GM18858 (cell line): ENCODE data around the gene FBXO48.
A peak's percentile ranks its signal among the peaks of the same experiment; 100 is the strongest.
"Not testable (repeated sequence)": the region's sequence is repeated elsewhere in the genome, so short reads cannot be mapped to it uniquely, and the experiment has no call there.

ENCODE experiments used
- ATAC-seq: cut with Tn5 transposase; IDR thresholded peaks from one replicate; pipeline ENCODE4 v1.9.1; 2021; ENCODE audit not compliant: unreplicated experiment

FBXO48 gene

DNA sequence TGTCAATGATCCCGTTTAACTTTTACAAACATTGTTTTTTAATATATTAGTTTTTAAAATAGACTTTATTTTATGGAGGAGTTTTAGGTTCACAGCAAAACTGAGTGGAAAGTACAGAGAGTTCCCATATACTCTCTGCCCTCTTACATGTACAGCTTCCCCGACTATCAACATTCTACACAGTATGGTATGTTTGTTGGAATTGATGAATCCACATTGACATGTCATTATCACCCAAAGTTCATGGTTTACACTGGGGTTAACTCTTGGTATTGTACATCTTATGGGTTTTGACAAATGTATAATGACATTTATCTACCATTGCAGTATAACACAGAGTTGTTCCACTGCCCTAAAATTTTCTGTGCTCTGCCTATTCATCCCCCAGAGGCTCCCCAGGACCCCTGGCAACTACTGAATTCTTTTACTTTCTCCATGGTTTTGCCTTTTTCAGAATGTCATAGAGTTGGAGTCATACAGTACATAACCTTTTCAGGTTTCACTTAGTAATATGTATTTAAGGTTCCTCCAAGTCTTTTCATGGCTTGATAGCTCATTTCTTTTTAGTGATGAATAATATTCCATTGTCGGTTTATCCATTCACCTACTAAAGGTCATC lies 5.8 kb upstream of the FBXO48 start:
- ATAC-seq, result no peak

DNA sequence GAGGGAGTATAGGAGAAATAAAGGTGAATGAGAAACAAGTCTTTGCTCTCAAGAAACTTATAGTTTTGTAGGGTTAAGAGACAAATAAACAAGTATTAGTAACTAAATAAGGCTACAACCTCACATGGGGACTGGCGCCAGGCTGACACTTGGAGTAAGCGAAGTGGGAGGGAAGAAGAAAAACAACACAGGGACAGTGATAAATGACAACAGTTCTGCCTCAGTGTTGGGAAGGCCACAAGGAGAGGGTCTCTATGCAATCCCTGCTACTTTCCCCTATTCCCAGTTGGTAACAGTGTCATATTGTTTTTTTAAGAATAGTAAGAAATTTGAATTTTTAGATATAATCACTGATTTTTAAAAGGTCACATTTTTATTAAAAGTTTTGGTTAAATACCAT lies 4.3 kb upstream of the FBXO48 start:
- ATAC-seq, result no peak

DNA sequence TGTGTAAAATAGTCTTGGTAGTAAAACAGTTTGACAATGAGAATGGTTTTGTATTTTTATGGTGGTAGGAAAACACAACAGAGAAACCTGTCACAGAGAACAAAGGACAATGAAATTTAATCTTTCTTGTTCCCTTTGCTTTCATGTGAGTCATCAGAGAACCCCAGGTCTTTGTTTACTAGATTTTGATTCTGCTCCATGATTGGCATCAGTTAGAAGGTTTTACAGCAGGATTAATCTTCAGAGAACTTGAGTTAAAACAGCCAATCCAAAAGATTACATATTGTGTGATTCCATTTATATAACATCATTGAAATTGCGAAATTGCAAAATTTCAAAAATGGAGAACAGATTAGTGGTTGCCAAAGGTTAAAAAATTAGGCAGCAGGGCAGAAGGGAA lies 2.8 kb upstream of the FBXO48 start:
- ATAC-seq, result no peak

DNA sequence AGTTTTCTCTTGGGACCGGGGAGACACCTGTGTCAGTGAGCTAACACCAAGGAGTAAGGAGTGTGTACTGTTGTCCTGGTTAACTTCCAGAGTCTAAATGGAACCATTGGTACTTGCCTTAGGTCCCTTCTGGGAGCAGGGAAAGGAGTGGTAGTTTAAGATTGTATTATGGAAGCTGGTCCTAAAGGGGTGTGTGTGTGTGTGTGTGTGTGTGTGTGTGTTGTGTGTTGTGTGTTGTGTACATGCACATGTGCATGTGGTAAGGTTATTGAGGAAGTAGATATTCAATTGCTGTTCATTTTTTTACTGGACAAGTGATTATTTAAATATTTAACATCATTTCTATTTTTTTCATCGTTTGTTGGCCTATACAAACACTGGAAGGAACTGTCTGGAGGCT lies 1.7 kb upstream of the FBXO48 start:
- ATAC-seq, result no peak

DNA sequence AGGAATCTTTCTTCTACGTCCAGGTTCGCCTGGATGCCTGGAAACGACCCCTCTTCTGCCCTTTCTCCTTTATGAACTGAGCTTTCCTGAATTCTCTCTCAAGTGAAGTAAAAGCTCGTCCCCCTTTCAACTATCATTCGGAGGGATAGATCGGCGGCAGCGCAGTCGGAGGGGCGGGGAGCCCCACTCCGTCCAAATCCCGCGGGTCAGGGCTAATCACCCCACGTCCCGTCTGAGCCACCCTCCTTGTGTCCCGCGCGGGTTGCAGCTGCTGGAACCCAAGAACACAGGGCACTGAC lies 367 bp downstream of the FBXO48 start:
- no peak for ATAC-seq

DNA sequence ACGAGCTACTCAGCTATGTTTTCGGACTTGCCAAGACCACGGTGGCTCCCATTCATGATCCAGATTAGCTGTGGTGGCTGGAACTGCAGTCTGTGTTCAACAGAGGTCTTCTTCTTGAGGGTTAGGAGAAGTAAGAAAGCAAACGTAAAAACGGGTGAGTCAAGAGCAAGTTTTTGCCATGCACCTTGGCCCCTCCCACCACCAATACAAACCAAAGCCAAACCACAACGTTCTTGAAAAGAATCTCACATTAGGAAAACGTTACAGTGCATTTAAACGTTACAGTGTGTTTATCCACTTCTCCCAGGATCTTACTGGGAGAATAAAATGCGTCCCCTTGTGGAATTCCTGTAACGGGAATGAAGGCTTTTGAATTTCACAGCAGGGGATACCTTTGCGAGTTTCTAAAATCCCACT lies 725 bp downstream of the FBXO48 start:
- ATAC-seq, result no peak

DNA sequence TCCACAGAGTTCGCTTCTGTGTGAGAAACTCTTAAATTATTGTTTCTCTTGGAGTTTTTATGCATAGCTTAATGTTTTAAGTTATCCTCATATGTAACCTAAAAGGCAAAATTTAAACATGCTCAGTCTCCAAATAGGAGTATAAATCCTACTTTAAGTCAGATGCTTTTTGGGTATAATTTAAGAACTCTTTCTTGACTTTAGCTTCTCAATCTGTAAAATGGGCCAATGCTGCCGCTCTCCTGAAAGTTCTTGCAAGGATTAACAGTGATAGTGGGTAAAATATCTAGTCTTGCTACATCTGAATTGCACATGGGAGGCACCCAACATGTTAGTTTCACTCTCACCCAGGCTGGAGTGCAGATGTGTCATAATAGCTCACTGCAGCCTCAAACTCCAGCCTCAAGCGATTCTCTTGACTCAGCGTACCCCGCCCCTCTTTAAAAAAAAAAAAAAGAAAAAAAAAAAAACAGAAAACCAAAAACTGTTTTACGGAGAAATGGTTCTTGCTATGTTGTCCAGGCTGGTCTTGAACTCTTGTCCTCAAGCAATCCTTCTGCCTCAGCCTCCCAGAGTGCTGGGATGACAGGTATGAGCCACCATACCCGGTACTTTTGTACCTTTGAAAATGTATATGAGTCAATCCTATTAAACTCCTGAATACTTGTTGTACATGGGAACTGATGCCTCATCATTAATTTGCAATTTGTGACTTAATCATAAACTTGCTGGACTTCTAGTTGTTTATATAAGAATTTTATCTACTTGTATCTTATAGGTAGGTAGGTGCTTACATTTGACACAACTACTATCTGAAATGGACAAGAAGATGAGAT lies 1.8 kb downstream of the FBXO48 start:
- no peak for ATAC-seq

DNA sequence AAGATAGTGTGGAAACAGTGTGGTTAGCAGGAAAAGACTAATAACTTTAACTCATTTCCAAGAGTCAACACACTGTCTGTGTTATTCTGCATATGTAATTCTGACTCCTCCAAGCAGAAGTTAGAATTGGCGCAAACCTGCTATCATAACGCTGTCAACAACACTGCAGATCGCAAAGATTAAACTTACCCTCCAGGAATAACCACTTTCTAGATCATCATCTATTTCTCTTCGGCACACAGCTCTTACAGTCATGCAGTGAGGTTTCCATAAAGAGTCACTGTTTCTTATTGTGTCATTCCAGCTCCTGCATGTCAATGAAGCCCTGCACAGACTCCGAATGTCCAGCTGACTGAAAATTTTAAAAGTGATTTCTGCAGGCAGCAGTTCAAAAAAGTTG lies 2.4 kb downstream of the FBXO48 start:
- no peak for ATAC-seq

DNA sequence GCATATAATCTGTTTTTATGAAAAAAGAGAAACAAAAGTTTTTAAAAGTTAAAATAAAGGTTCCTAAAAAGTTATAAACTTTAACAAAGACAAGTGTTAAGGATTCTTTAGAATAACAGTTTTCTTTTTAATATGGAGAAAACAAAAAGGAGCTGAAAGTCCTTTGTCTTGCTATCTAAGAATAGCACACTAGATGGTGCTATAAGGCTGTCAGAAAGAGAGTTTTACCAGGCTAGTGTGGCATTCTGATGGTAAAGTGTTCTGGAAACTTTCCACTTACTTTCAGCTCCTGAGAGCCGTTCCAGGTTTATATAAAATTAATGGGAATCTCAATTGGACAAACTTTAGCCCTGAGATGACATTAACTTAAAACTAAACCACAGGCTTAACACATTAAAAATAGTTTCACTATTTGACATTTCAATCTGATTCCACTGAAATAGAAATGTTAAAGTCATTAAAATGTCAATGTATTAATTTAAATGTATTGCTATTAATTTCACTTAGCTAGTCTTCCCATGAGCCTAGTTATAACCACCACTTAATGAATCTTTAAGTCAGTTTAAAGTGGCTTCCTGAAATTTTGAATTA lies 3.7 kb downstream of the FBXO48 start:
- no peak for ATAC-seq

DNA sequence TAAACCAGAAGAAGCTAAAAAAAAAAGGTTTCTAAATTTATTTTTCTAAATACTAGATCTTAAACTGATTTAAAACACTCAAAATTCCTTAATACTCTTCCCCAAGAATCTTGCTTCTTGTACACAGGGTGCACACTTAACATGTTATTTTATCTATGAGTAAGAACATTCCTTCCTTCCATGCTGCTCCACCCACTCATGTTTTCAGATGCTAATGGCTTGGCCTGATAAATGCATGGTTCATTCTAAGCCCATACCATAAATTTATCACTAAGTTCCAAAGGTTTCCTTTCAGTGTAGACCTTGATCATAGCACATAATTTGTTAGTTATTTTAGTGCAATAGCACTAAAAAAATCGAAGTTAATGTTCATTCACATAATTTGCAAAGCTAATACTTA lies 8.1 kb downstream of the FBXO48 start:
- no peak for ATAC-seq

DNA sequence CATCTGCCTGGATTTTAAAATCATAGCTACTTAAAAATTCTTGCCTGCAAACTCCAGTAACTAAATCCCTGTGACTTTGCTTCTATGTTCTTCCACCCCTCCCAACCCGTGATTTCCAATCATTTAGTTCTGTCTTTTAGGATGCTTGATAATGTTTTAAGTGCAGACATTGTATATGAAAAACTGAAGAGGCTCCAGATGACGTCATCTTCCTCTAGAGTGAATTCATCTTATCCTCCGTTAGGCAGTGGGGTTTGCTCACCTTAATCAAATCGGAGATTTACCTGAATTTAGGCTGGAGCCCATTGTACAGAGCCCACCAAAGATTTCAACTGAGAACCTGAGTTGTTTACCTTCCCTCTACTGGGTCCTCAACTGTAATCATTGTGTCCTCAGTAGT lies 10.9 kb downstream of the FBXO48 start:
- ATAC-seq, result no peak

DNA sequence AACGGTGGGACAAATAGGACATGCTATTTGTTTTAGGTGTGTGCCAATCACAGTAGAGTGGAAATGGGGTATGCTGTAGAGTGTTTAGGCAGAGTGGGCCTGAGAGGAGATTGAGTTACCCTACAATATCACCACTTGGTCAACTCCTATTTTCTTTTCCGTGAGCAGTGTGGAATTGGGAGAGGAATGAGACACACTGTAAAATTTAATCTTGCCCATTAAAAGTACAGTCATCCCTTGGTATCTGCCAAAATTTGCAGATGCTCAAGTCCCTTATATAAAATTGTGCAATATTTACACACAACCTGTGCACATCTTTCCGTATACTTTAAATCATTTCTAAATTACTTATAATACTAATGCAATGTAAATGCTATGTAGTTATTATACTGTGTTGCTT lies 12.4 kb downstream of the FBXO48 start:
- no peak for ATAC-seq

DNA sequence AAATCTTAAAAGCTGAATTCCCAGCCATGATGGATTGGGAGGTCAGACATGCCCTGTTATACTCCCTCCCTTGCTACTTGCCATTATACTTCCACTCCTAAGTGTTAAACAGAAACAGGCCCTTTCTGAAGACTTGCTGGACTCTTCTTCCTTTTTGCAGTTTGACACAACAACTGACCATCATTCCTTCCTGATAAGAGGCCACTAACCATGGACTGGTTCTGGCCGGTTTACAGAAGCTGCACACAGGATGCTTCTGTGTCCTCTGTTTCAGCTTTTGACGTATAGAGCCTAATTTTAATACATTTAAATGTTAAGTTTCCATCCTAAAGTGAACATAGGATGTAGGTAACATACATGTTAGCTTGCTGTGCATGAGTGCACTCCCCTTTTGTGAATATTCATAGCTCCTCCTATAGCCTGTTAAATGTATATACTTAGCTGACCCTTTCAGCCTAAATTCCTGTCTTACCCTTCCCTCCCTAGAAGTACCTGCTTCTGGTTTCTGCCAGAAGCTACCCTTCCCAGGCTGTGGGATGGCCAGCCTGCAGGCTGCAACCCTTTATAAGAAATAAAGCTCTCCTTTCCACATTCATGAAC lies 13.2 kb downstream of the FBXO48 start:
- ATAC-seq, result no peak

DNA sequence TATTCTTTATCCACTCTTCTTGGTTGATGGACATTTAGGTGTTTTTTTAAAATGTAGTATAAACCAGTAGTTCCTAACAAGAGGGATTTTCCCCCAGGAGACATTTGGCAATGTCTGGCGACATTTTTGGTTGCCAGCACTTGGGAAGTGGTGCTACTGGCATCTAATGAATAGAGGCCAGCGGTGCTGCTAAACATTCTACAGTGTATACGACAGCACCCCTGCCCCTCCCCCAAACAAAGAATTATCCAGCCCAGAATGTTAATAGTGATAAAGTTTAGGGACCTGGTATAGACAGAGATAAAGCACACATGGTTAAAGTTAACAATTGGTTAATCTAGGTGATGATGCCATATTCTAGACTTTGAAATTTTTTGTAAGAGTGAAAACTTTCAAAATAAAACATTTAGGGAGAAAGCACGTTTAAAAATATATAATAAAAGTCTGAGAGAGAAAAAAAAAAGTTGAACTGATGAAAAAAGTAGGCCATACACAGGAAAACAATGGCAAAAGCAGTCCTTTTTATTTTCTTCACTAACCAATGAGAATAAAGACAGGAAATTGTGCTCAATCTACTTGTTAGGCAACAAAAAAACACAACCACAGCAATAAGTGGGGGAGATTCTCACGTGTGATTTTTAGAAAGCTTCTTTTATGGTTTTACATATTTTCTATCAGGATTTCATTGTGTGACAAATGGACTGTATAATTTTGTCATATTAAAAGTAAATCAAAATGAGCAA lies 14.8 kb downstream of the FBXO48 start:
- no peak for ATAC-seq

DNA sequence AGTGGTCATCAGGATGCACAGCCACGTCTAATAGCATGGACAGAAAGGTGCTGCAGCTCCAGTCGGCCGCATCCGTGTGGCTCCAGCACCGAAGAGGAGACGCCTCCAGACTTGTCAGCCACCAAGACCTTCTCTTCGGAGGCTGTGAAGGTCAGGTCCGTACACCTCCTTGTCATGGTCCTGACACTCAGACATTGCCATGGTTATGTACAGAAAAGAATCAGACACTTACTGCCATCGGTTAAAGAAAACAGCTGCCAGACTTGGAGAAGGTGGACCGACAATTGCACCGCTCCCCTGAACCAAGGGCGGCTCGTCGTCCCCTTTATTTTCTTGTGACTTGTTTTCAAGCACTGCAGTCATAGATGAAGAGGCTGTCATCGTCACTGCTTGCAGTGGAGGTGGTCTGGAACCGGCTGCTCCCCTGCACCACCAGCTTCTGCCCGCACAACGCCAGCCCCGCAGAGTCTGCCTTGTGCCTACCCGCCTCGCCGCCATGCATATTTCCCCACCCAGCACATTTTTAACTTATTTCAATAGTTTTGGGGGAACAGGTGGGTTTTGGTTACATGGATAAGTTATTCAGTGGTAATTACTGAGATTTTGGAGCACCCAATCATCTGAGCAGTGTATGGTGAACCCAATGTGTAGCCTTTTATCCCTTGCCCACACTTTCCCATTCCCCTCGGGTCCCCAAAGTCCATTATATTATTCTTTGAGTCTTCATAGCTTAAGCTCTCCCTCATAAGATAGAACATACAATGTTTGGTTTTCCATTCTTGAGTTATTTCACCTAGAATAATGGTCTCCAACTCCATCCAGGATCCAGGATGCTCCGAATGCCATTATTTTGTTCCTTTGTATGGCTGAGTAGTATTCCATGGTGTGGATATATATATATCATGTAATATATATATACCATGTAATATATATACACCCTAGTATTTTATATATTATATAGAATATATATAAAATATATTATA lies 18.1 kb downstream of the FBXO48 start:
- no peak for ATAC-seq

DNA sequence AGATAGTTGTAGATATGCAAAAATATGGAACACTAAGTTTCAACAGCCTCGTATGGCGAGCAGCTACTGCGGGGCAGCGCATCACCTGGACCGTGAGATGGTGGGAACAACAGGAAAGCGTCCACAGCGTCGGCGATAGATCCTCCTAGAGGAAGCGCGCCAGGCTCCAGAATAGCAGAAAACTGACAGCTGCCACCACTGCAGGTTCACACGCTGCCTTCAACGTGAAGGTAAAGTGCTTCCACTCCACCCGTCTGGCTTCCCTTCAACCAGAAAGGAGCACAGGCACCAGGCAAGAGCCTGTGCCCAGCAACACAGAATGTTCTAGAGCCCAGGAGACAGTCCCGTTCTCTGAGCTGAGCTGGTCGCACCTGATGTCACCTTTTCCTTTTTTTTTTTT lies 20.0 kb downstream of the FBXO48 start:
- no peak for ATAC-seq

DNA sequence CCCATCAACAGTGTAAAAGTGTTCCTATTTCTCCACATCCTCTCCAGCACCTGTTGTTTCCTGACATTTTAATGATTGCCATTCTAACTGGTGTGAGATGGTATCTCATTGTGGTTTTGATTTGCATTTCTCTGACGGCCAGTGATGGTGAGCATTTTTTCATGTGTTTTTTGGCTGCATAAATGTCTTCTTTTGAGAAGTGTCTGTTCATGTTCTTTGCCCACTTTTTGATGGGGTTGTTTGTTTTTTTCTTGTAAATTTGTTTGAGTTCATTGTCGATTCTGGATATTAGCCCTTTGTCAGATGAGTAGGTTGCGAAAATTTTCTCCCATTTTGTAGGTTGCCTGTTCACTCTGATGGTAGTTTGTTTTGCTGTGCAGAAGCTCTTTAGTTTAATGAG lies 20.7 kb downstream of the FBXO48 start:
- not testable (repeated sequence) for ATAC-seq

DNA sequence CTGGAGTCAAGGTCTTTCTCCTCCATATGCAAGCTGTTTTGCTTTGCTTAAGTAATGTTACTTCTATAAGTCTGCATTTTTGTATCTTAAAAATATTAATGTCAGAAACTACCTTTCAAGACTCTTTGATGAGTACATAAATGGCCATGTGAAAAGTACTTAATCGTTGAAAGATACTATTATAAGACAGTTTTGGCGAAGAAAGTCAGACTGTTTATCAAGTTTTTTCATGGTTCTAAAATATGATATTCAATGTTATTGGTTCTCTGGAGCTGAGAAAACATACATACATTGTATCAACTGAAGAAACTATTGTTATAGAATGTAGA lies 25.1 kb downstream of the FBXO48 start:
- no peak for ATAC-seq

DNA sequence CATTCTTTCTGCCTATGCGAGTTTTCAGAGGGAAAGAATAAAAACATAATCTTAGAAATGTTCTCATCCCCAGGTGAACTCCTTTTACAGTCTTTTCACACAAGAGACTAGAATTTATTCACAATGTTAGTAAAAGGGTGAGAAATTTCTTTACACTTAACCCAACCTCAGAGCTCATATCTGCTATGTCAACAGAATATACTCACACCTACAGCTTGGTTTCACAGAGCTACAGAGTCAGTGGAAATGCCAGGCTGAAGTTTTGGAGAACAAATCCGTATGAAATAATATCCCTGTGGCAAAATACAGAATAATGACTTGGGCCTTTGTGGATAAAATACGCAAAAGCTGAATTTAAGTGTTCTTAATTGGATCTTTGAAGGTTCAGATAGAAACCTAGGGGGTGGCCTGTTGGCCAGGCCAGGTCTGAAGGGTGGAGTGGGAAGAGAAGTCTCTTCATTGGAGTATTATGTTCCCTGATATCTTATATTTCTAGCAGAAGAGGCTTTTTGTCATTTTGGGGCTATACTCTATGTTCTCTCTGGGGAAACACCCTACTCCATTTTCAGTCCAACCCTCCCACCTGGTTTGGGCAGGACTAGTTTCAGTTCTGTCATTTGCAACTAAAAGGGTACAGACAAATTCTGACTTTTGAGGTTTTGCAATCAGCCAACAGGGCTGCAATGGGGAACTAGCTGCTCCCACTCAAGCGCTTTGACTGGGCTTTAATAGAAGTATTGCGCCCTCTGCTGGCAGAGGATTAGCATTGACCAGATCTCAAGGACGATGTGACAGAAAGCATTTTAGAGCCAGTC lies 25.7 kb downstream of the FBXO48 start:
- peak; percentile 96 for ATAC-seq
